H1 (cell line): ENCODE results near the gene ZNF565.

Experiments
- ATF2 ChIP-seq: IDR thresholded peaks from 2 replicates; pipeline ENCODE4 v1.6.1; 2012; ENCODE audit warnings: low read length, inconsistent platforms
- CEBPB ChIP-seq: IDR thresholded peaks from 2 replicates; pipeline ENCODE4 v1.6.1; 2012; ENCODE audit warnings: low read depth, low read length
- CREB1 ChIP-seq: IDR thresholded peaks from 2 replicates; pipeline ENCODE4 v1.6.1; 2012; ENCODE audit warnings: inconsistent platforms
- CTCF ChIP-seq, 3 experiments: IDR thresholded peaks; 1 replicate in 2 of 3; 2 replicates in 1 of 3; pipeline versions ENCODE4 v1.5.1 to v1.6.1; 2011; ENCODE audit warnings: low read length in 3 of 3, mild to moderate bottlenecking in 3 of 3, inconsistent platforms in 2 of 3, low read depth in 1 of 3, moderate library complexity in 1 of 3; ENCODE audit not compliant: insufficient read depth in 1 of 3; ENCODE audit errors: control extremely low read depth in 1 of 3
- EGR1 ChIP-seq: IDR thresholded peaks from 2 replicates; pipeline ENCODE4 v1.6.1; 2011; ENCODE audit warnings: low read depth, low read length, borderline replicate concordance
- GTF2F1 ChIP-seq: IDR thresholded peaks from 2 replicates; pipeline ENCODE4 v1.6.1; 2012; ENCODE audit warnings: low read depth, low read length, improper control_type of control experiment, borderline replicate concordance
- JUN ChIP-seq: IDR thresholded peaks from 2 replicates; pipeline ENCODE4 v1.6.1; 2011; ENCODE audit warnings: low read depth, mild to moderate bottlenecking, improper control_type of control experiment, low read length
- JUND ChIP-seq: IDR thresholded peaks from 2 replicates; pipeline ENCODE4 v1.6.1; 2011; ENCODE audit warnings: mild to moderate bottlenecking, improper control_type of control experiment, low read length
- NANOG ChIP-seq: IDR thresholded peaks from 2 replicates; pipeline ENCODE4 v1.6.1; 2011; ENCODE audit warnings: low read length, low read depth, mild to moderate bottlenecking, inconsistent platforms; ENCODE audit not compliant: insufficient read depth, poor library complexity, severe bottlenecking
- POLR2AphosphoS5 ChIP-seq: IDR thresholded peaks from 2 replicates; pipeline ENCODE4 v1.6.1; 2011; ENCODE audit warnings: low read depth, low read length
- RFX5 ChIP-seq: IDR thresholded peaks from 2 replicates; pipeline ENCODE4 v1.6.1; 2011; ENCODE audit warnings: low read depth, low read length, improper control_type of control experiment, borderline replicate concordance
- SP2 ChIP-seq: IDR thresholded peaks from 2 replicates; pipeline ENCODE4 v1.6.1; 2012; ENCODE audit warnings: mild to moderate bottlenecking, low read length, inconsistent platforms
- TEAD4 ChIP-seq: IDR thresholded peaks from 2 replicates; pipeline ENCODE4 v1.6.1; 2012; ENCODE audit warnings: low read depth, low read length, inconsistent platforms, mixed read lengths

GRCh38 chr19:36252047-36252446 lies 37.6 kb upstream of the ZNF565 start:
- no peak for TF ChIP-seq CTCF (IDR thresholded peaks at IDR 0.05; ENCODE audit: control extremely low read depth in 1 of 3, insufficient read depth in 1 of 3, low read depth in 1 of 3, low read length in 3 of 3)
- TF ChIP-seq NANOG = no peak
- TF ChIP-seq JUND = no peak
- TF ChIP-seq GTF2F1 = no peak
- TF ChIP-seq RFX5 = no peak
- no peak for TF ChIP-seq CREB1
- no peak for TF ChIP-seq SP2
- TF ChIP-seq ATF2 = no peak
- TF ChIP-seq CEBPB = no peak
- TF ChIP-seq EGR1 = no peak
- TF ChIP-seq JUN = no peak
- no peak for TF ChIP-seq TEAD4
- no peak for TF ChIP-seq POLR2AphosphoS5
